SW480 (cell line): ENCODE measurements around the gene EMB.
"Not testable (repeated sequence)": the region's sequence is repeated elsewhere in the genome, so short reads cannot be mapped to it uniquely, and the experiment has no call there.

Source experiments
- DNase-seq: peaks from one replicate; pipeline ENCODE4 v3.0.0-alpha.2; 2016; ENCODE audit warnings: low spot score

The EMB gene

DNA sequence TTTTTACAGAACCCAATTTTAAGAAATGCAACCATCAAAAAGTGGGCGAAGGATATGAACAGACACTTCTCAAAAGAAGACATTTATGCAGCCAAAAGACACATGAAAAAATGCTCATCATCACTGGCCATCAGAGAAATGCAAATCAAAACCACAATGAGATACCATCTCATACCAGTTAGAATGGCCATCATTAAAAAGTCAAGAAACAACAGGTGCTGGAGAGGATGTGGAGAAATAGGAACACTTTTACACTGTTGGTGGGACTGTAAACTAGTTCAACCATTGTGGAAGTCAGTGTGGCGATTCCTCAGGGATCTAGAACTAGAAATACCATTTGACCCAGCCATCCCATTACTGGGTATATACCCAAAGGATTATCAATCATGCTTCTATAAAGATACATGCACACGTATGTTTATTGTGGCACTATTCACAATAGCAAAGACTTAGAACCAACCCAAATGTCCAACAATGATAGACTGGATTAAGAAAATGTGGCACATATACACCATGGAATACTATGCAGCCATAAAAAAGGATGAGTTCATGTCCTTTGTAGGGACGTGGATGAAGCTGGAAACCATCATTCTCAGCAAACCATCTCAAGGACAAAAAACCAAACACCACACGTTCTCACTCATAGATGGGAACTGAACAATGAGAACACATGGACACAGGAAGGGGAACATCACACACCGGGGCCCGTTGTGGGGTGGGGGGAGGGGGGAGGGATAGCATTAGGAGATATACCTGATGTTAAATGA is 19.7 kb downstream of the EMB start:
- not testable (repeated sequence) for DNase-seq

DNA sequence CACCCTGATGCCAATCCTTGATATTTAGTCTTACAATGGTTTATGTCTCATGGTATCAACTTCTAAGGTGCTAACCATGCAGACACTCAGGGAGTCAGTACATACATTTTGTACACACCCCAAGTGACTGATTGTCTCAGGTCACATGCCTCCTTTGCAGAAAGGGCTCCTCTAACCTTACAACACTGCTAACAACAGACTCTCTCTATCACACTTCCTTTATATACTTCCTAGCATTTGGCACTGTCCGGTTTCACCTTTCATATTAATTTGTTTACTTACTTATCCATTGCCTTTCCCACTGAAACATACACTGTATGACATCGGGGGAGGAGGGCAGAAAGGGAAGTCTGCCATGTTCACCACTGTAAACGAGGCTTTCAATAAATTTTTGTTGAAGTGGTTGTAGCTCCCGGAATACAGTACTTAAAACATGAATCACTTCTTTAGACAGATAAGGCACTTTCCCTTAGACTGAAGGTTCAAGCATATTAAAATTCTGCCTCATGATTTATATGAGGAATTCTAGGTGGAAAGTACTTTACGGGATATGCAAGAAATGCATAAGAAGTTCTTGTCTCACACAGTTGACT is 20.6 kb downstream of the EMB start:
- DNase-seq, result no peak

- not testable (repeated sequence) for DNase-seq
Measured at GRCh38 chr5:50419656-50420055, 21.4 kb downstream of the EMB start.

GRCh38 chr5:50416637-50417036 is 24.5 kb downstream of the EMB start:
- DNase-seq, result not testable (repeated sequence)

- no peak for DNase-seq
Measured at GRCh38 chr5:50415912-50416311, 25.2 kb downstream of the EMB start.

GRCh38 chr5:50410932-50411331 is 30.2 kb downstream of the EMB start:
- DNase-seq, result not testable (repeated sequence)

DNA sequence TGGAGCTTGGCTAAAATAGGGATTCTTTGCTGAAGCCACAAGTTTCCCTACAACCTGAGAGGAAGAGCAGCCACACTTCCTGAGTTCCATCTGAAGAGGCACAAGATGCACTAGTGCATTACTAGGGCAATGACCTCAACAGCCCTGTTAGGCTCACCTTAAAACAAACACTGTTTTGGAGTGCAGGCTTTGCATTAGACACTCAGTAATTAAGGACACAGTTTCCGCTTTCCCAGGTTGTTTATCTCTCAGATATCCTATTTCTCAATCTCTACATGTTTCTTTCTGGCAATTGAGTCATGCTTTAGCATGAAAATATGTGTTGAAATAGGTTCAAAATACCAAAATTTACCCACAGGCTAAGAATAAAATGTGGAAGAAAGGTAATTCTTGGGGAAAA is 34.2 kb downstream of the EMB start:
- no peak for DNase-seq

GRCh38 chr5:50401336-50401735 is 39.8 kb downstream of the EMB start:
- DNase-seq, result no peak

DNA sequence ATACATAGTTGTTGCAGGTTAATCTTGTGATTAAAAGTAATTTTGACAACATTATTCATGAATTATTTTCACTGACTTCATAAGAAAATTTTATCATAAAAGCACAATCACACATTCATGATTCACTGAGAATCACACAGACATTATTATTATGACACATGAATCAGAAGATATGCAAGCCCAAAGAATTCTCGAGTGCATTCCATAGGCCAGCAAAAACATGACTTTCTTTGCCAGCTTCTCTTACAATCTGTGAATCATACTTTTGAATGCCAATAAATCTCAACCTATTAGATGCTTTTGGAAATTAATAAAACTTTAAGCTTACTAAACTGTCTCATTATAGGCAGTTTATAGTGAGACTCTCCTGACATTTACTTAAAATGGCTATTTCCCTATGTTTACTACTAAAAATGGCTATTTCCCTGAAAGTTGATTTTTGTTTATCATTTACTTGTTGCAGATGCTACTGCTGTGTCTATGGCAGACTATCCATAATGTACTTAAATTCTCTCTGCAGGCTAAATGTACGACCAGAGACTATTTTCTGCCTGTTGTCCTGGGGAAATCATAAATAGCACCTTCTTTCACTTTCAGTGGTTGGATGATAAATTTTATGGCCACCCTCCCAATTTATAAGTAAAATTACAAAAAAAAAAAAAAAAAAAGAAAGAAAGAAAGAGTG is 47.0 kb downstream of the EMB start:
- not testable (repeated sequence) for DNase-seq

GRCh38 chr5:50392289-50392688 is 48.8 kb downstream of the EMB start:
- DNase-seq, result not testable (repeated sequence)

GRCh38 chr5:50384381-50384780 is 56.7 kb downstream of the EMB start:
- DNase-seq, result not testable (repeated sequence)

GRCh38 chr5:50376696-50377095 is 64.4 kb downstream of the EMB start:
- not testable (repeated sequence) for DNase-seq

DNA sequence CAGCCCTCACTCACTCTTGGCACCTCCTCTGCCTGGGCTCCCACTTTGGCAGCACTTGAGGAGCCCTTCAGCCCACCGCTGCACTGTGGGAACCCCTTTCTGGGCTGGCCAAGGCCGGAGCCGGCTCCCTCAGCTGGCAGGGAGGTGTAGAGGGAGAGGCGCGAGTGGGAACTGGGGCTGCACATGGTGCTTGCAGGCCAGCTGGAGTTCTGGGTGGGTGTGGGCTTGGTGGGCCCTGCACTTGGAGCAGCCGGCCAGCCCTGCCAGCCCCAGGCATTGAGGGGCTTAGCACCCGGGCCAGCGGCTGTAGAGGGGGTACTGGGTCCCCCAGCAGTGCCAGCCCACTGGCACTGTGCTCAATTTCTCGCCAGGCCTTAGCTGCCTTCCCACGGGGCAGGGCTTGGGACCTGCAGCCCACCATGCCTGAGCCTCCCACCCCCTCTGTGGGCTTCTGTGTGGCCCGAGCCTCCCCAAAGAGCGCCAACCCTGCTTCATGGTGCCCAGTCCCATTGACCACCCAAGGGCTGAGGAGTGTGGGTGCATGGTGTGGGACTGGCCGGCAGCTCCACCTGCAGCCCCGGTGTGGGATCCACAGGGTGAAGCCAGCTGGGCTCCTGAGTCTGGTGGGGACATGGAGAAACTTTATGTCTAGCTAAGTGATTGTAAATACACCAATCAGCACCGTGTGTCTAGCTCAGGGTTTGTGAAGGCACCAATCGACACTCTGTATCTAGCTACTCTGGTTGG is 71.6 kb downstream of the EMB start:
- not testable (repeated sequence) for DNase-seq

GRCh38 chr5:50365426-50366251 is 75.4 kb downstream of the EMB start:
- DNase-seq, result no peak

- DNase-seq, result not testable (repeated sequence)
Measured at GRCh38 chr5:50364535-50365309, 76.4 kb downstream of the EMB start.

DNA sequence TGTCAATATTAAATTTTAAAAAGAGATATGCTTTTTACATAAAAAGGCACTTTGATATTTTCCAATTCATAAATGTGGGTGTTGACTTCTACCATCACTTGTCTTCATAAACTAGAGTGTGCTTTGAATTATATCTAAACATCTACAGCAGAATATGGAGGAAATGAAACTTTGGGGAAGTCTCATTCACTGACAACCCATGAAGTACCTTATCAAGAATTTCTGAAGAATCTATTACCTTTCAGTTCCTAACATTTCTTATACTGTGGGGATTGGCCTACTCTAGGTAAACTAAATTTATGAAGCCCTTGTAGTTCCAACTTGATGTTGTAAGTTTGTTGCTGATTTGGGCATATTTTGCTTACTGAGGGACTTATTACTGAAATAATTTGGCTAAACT is 81.9 kb downstream of the EMB start:
- DNase-seq, result no peak

DNA sequence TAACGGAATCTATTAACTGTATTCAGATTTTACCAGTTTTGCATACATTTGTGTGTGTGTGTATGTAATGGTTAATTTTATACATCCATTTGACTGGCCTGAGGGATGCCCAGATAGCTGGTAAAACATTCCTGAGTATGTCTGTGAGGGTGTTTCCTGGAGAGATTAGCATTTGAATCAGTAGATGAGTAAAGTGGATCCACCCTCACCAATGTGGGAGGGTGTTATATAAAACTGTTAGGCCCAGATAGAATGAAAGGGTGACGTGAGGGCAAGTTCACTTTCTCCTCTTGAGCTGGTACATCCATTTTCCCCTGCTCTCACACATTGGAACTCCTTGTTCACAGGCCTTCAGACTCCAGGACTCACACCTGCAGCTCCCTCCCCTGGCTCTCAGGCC is 88.7 kb downstream of the EMB start:
- DNase-seq, result no peak
